ENCODE results near the gene TENM4. TPM values are rescaled to one million over a fixed set of nuclear protein-coding genes. Genes with fewer than 3 reads are reported as not detected.

TENM4 gene
- total and polyA plus RNA-seq, 2 of the 8 experiments (the other 6 are each of a cell fraction or from before 2014, with no cell fraction given), result 3.5 to 7.2 TPM

GRCh38 chr11:78946945-78947902 is 493.6 kb downstream of the TENM4 start:
- no peak overlapping the region for H2AK5ac ChIP-seq (ENCODE audit: low read depth, low read length)
- H4K20me1 ChIP-seq (replicated peaks in 1 of 2; ENCODE audit: control insufficient read depth in 1 of 2, insufficient read depth in 2 of 2, low read length in 2 of 2), result peaks cover 0 to 3% of the 10 kb centered on the region in 2 experiments
- H3K4me3 ChIP-seq (ENCODE audit: extremely low read depth in 1 of 4, insufficient read depth in 2 of 4, low read depth in 3 of 4, low read length in 4 of 4), result no peak overlapping the region
- H3K56ac ChIP-seq (replicated peaks; ENCODE audit: insufficient read length, low read depth, low read length), result no peak overlapping the region
- H2BK120ac ChIP-seq (replicated peaks; ENCODE audit: low read depth, low read length), result no peak overlapping the region
- H2BK20ac ChIP-seq (ENCODE audit: low read length), result peak overlapping the region; percentile 81; the same call in 1 of the 2 replicates
- no peak for FAIRE-seq
- H2BK5ac ChIP-seq (ENCODE audit: low read depth, low read length), result no peak overlapping the region
- H3K79me2 ChIP-seq (ENCODE audit: control insufficient read depth in 1 of 2, insufficient read depth in 2 of 2, low read length in 2 of 2), result no peaks in the 10 kb centered on the region
- no peak overlapping the region for H2AFZ ChIP-seq (ENCODE audit: low read length)
- no peaks in the 10 kb centered on the region for H3K9me3 ChIP-seq (ENCODE audit: insufficient read depth in 2 of 2, low read depth in 1 of 2, low read length in 1 of 2)
- no peak overlapping the region for H4K5ac ChIP-seq (ENCODE audit: insufficient read length, low read depth, low read length)
- TF ChIP-seq ATF3 (IDR thresholded peaks at IDR 0.05; ENCODE audit: insufficient read depth, low read depth, low read length) (no peak), SP4 (IDR thresholded peaks at IDR 0.05; ENCODE audit: low read length) (no peak), KDM4A (IDR thresholded peaks at IDR 0.05; ENCODE audit: low read depth, low read length, severe bottlenecking) (no peak), RFX5 (IDR thresholded peaks at IDR 0.05; ENCODE audit: borderline replicate concordance, low read depth, low read length) (no peak), KDM5A (IDR thresholded peaks at IDR 0.05; ENCODE audit: low read length) (no peak)
- no peaks in the 10 kb centered on the region; a peak in 1 of 7 replicates for H3K27me3 ChIP-seq (replicated peaks in 1 of 4; ENCODE audit: control insufficient read depth in 3 of 4, extremely low read depth in 1 of 4, insufficient read depth in 3 of 4, low read length in 3 of 4)
- H2BK15ac ChIP-seq (ENCODE audit: low read length), result 0 out of 2 replicates have a peak overlapping the region, but pooled peaks have one; percentile 33
- no peak overlapping the region for H3K27ac ChIP-seq (ENCODE audit: low read depth, low read length)
- CTCF ChIA-PET (ENCODE audit: partially characterized antibody), result interaction anchor here (0.7 to 1.7 kb wide), 3 partner anchors 8 to 116 kb away, joined by 3 read pairs; no protein-coding TSS in a partner anchor
- no peak overlapping the region for H4K91ac ChIP-seq (replicated peaks; ENCODE audit: insufficient read length, low read length)
- no peaks in the 10 kb centered on the region for H3K79me1 ChIP-seq (ENCODE audit: low read depth, low read length)
- H3K36me3 ChIP-seq (ENCODE audit: control insufficient read depth in 2 of 4, insufficient read depth in 4 of 4, low read length in 3 of 4), result no peaks in the 10 kb centered on the region; a peak in 1 of 8 replicates
- H3K4me2 ChIP-seq (ENCODE audit: insufficient read depth in 1 of 2, low read depth in 2 of 2, low read length in 2 of 2), result no peak overlapping the region
- no peak overlapping the region for H4K8ac ChIP-seq (ENCODE audit: extremely low read depth, insufficient read depth, low read length)
- no peak overlapping the region for H3K9ac ChIP-seq (replicated peaks in 1 of 4; ENCODE audit: extremely low read depth in 1 of 4, low read depth in 3 of 4, low read length in 3 of 4)
- no peaks in the 10 kb centered on the region for H3K23me2 ChIP-seq (ENCODE audit: low read depth, low read length)
- no peak for DNase-seq (ENCODE audit: low read depth in 1 of 2, low spot score in 2 of 2)
- H3K4ac ChIP-seq (replicated peaks; ENCODE audit: insufficient read length, low read depth, low read length), result no peak overlapping the region
- no peak overlapping the region for H3K18ac ChIP-seq (ENCODE audit: extremely low read depth, low read length)
- H3K14ac ChIP-seq (ENCODE audit: insufficient read length), result no peak overlapping the region
- H3K23ac ChIP-seq (ENCODE audit: insufficient read length), result no peak overlapping the region
- POLR2A ChIA-PET (ENCODE audit: partially characterized antibody), result interaction anchor here (1.9 kb wide), 1 partner anchor 17 kb away, joined by 5 read pairs; no protein-coding TSS in a partner anchor
- 90% methylated on average over 10 of the region's 10 CpGs; no CpG with 5 or more reads in 1 of the 2 experiments for WGBS, 2 experiments (ENCODE audit: extremely low coverage in 1 of 2, insufficient coverage in 1 of 2, insufficient read length in 1 of 2, insufficient replicate concordance in 2 of 2, low coverage in 1 of 2, low lambda C conversion rate in 2 of 2, missing lambda C conversion rate in 1 of 2)
- H2BK12ac ChIP-seq (ENCODE audit: low read depth, low read length), result no peak overlapping the region
- H3K4me1 ChIP-seq (replicated peaks in 1 of 4; ENCODE audit: control insufficient read depth in 3 of 4, insufficient read depth in 4 of 4, low read length in 3 of 4), result peaks cover 0 to 11% (median 3%) of the 10 kb centered on the region in 4 experiments; a peak in 3 of 7 replicates
